OCI-LY3 (cell line): ENCODE results near the gene RAB26.

ENCODE experiments used
- H2AFZ ChIP-seq: fragments of 200-600, 300-600 bp; shearing (Covaris generic); 2 replicates; pipeline ENCODE4 v1.6.0; 2014; ENCODE audit warnings: antibody characterized with exemption, low read depth, low read length
- H3K27ac ChIP-seq: fragments of 200-600, 300-600 bp; sonication (generic); 2 replicates; pipeline ENCODE4 v1.5.1; 2014; ENCODE audit warnings: mild to moderate bottlenecking, low read length, moderate library complexity, mixed read lengths
- H3K27me3 ChIP-seq: fragments of 200-600, 300-600 bp; sonication (generic); 2 replicates; pipeline ENCODE4 v1.6.1; 2014; ENCODE audit warnings: low read depth, low read length, mixed read lengths
- H3K36me3 ChIP-seq: fragments of 200-600, 300-600 bp; sonication (generic); replicated peaks from 2 replicates; pipeline ENCODE3; 2014; ENCODE audit warnings: low read depth, low read length, mixed read lengths
- H3K4me1 ChIP-seq: fragments of 300-600, 200-600 bp; sonication (generic); 2 replicates; pipeline ENCODE4 v1.6.1; 2014; ENCODE audit warnings: low read length, mixed read lengths
- H3K4me2 ChIP-seq: fragments of 200-600, 300-600 bp; sonication (generic); 2 replicates; pipeline ENCODE4 v1.6.1; 2014; ENCODE audit warnings: low read length, mixed read lengths
- H3K4me3 ChIP-seq: fragments of 300-600, 200-600 bp; sonication (generic); 2 replicates; pipeline ENCODE4 v1.5.1; 2014; ENCODE audit warnings: antibody characterized with exemption, mild to moderate bottlenecking, low read length, moderate library complexity
- H3K79me2 ChIP-seq: fragments of 300-600, 200-600 bp; shearing (Covaris generic); 2 replicates; pipeline ENCODE4 v1.6.1; 2014; ENCODE audit warnings: mild to moderate bottlenecking, low read length, mixed read lengths
- H3K9ac ChIP-seq: fragments of 300-600, 200-600 bp; shearing (Covaris generic); 2 replicates; pipeline ENCODE4 v1.6.0; 2014; ENCODE audit warnings: mild to moderate bottlenecking, low read length, moderate library complexity
- H3K9me3 ChIP-seq: fragments of 200-600, 300-600 bp; shearing (Covaris generic); 2 replicates; pipeline ENCODE4 v1.6.1; 2014; ENCODE audit warnings: low read length, mixed read lengths; ENCODE audit not compliant: insufficient read depth
- H4K20me1 ChIP-seq: fragments of 200-600, 300-600 bp; sonication (generic); 2 replicates; pipeline ENCODE4 v1.6.1; 2016; ENCODE audit warnings: low read length, mixed read lengths; ENCODE audit not compliant: insufficient read depth
- EZH2phosphoT487 ChIP-seq: fragments of 200-600 bp; shearing (Covaris generic); IDR thresholded peaks from 2 replicates; pipeline ENCODE4 v1.6.1; 2018; ENCODE audit warnings: antibody characterized with exemption, mixed run types, low read depth
- TF ChIP-seq, protein P1 (sequence below): fragments of 200-600, 300-600 bp; sonication (generic); IDR thresholded peaks from 2 replicates; pipeline ENCODE4 v1.5.1; 2014; ENCODE audit warnings: antibody characterized with exemption, low read length, low read depth

The RAB26 gene

DNA sequence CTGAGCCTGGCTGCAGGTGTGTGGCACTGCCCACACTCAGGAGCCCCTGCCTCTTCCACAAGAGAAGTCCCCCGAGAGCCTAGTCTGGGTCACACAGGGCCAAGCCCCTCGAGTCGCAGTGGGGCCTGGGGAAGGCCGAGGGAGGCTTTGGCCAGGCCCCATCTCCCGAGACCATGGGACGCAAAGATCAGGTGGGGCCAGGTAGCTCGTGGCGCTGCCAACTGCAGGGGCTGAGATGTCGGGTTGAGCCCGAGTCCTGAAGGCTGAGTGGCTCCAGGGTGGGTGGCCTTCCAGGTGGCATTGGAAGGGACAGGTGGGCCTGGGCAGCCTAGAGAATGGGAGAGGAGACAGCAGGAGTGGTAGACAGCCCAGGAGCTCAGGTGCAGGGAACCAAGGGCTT is 13.5 kb downstream of the RAB26 start:
- Histone ChIP-seq H4K20me1 (peaks cover 26% of the 10 kb centered on the region), H3K79me2 (peaks cover 72% of the 10 kb centered on the region), H3K9me3 (no peaks in the 10 kb centered on the region), H3K4me2 (no peak overlapping the region), H3K9ac (no peak overlapping the region), H3K4me1 (peaks cover 32% of the 10 kb centered on the region), H3K36me3 (peaks cover 29% of the 10 kb centered on the region), H2AFZ (no peak overlapping the region), H3K27ac (no peak overlapping the region), H3K27me3 (no peaks in the 10 kb centered on the region), H3K4me3 (no peak overlapping the region)
- TF ChIP-seq, protein P1, sequence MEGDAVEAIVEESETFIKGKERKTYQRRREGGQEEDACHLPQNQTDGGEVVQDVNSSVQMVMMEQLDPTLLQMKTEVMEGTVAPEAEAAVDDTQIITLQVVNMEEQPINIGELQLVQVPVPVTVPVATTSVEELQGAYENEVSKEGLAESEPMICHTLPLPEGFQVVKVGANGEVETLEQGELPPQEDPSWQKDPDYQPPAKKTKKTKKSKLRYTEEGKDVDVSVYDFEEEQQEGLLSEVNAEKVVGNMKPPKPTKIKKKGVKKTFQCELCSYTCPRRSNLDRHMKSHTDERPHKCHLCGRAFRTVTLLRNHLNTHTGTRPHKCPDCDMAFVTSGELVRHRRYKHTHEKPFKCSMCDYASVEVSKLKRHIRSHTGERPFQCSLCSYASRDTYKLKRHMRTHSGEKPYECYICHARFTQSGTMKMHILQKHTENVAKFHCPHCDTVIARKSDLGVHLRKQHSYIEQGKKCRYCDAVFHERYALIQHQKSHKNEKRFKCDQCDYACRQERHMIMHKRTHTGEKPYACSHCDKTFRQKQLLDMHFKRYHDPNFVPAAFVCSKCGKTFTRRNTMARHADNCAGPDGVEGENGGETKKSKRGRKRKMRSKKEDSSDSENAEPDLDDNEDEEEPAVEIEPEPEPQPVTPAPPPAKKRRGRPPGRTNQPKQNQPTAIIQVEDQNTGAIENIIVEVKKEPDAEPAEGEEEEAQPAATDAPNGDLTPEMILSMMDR, result no peak
- TF ChIP-seq EZH2phosphoT487, result no peak

- Histone ChIP-seq H3K36me3 (peaks cover 34% of the 10 kb centered on the region), H3K27ac (no peak overlapping the region), H3K9ac (no peak overlapping the region), H4K20me1 (peaks cover 19% of the 10 kb centered on the region), H3K27me3 (no peaks in the 10 kb centered on the region), H3K4me1 (peaks cover 27% of the 10 kb centered on the region), H3K79me2 (peaks cover 64% of the 10 kb centered on the region), H3K4me2 (no peak overlapping the region), H3K9me3 (no peaks in the 10 kb centered on the region), H2AFZ (no peak overlapping the region), H3K4me3 (no peak overlapping the region)
- no peak for TF ChIP-seq EZH2phosphoT487
- TF ChIP-seq, protein P1, result no peak
Observed at GRCh38 chr16:2162676-2163118, 14.3 kb downstream of the RAB26 start.

GRCh38 chr16:2163211-2163881 is 14.9 kb downstream of the RAB26 start:
- Histone ChIP-seq H3K9me3 (no peaks in the 10 kb centered on the region), H4K20me1 (peaks cover 13% of the 10 kb centered on the region), H3K27ac (no peak overlapping the region), H3K36me3 (peaks cover 38% of the 10 kb centered on the region), H3K4me3 (no peak overlapping the region), H3K9ac (no peak overlapping the region), H2AFZ (no peak overlapping the region), H3K4me1 (peaks cover 24% of the 10 kb centered on the region), H3K27me3 (no peaks in the 10 kb centered on the region), H3K79me2 (peaks cover 58% of the 10 kb centered on the region), H3K4me2 (no peak overlapping the region)
- TF ChIP-seq EZH2phosphoT487, result no peak

DNA sequence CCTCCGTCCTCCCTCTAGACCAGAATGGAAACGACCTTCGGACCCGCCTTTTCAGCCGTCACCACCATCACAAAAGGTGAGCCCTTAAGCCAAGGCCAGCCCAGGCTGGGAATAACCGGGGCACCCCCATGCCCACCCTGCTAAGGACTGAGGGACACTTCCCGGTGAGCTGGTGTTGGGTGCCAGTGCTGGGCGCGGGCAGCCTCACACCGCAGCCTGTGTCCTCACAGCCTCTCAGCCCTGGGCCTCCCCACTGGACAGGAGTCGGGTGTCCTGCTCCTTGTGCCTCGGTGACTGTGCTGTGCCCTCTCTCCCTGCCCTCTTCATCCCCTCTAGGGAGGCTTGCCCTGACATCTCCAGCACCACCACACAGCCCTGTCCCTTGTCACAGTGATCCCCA is 17.4 kb downstream of the RAB26 start:
- peaks cover 38% of the 10 kb centered on the region for H3K36me3 ChIP-seq
- H3K9ac ChIP-seq, result no peak overlapping the region
- H3K9me3 ChIP-seq, result no peaks in the 10 kb centered on the region
- TF ChIP-seq, protein P1, result no peak
- TF ChIP-seq EZH2phosphoT487, result no peak
- H4K20me1 ChIP-seq, result no peaks in the 10 kb centered on the region
- no peak overlapping the region for H3K4me3 ChIP-seq
- H3K27me3 ChIP-seq, result no peaks in the 10 kb centered on the region
- peaks cover under 1% of the 10 kb centered on the region; the same call in 1 of the 2 replicates for H3K4me1 ChIP-seq
- peaks cover 34% of the 10 kb centered on the region for H3K79me2 ChIP-seq
- H2AFZ ChIP-seq, result no peak overlapping the region
- no peak overlapping the region for H3K4me2 ChIP-seq
- no peak overlapping the region for H3K27ac ChIP-seq
